Fibroblast of lung (primary cell): Measurements from ENCODE around the gene AOAH. TPM values are rescaled to one million over a fixed set of nuclear protein-coding genes. Genes with fewer than 3 reads are reported as not detected.
A peak's percentile ranks its signal among the peaks of the same experiment; 100 is the strongest.

ENCODE experiments used
- DNase-seq, 2 donors: peaks; one replicate each; pipeline versions ENCODE4 v3.0.0 to v3.0.0-alpha.2; 2010; ENCODE audit warnings: low read depth in 2 of 2
- H2AFZ ChIP-seq: 2 replicates; pipeline ENCODE4 v1.5.1; 2012; ENCODE audit warnings: low read length, control low read depth, inconsistent platforms
- H3K27ac ChIP-seq: 2 replicates; pipeline ENCODE4 v1.5.1; 2011; ENCODE audit warnings: low read length, control low read depth; ENCODE audit not compliant: insufficient read depth
- H3K27me3 ChIP-seq: 2 replicates; pipeline ENCODE4 v1.5.1; 2011; ENCODE audit warnings: mild to moderate bottlenecking, low read length; ENCODE audit not compliant: control insufficient read depth, insufficient read depth
- H3K36me3 ChIP-seq: 2 replicates; pipeline ENCODE4 v1.5.1; 2011; ENCODE audit warnings: low read length; ENCODE audit not compliant: control insufficient read depth, insufficient read depth
- H3K4me1 ChIP-seq: 2 replicates; pipeline ENCODE4 v1.5.1; 2011; ENCODE audit warnings: low read length; ENCODE audit not compliant: control insufficient read depth, insufficient read depth; ENCODE audit errors: extremely low read depth
- H3K4me2 ChIP-seq: 2 replicates; pipeline ENCODE4 v1.5.1; 2011; ENCODE audit warnings: low read length, control low read depth; ENCODE audit not compliant: insufficient read depth; ENCODE audit errors: extremely low read depth
- H3K4me3 ChIP-seq, 4 experiments: fragments of 200-600 bp in 1 of 4; sonication (generic) in 1 of 4; replicated peaks in 1 of 4; 2 replicates each; pipeline ENCODE4 v1.5.1; 2011 to 2016; ENCODE audit warnings: low read length in 4 of 4, low read depth in 3 of 4, mild to moderate bottlenecking in 3 of 4, control low read depth in 2 of 4, inconsistent platforms in 1 of 4, mixed read lengths in 1 of 4; ENCODE audit not compliant: insufficient read depth in 1 of 4; ENCODE audit errors: control extremely low read depth in 1 of 4
- H3K79me2 ChIP-seq: 2 replicates; pipeline ENCODE4 v1.5.1; 2012; ENCODE audit warnings: mild to moderate bottlenecking, low read length, inconsistent platforms; ENCODE audit not compliant: control insufficient read depth, insufficient read depth
- H3K9ac ChIP-seq: 2 replicates; pipeline ENCODE4 v1.5.1; 2011; ENCODE audit warnings: mild to moderate bottlenecking, low read length, control low read depth; ENCODE audit not compliant: insufficient read depth
- H3K9me3 ChIP-seq: 2 replicates; pipeline ENCODE4 v1.5.1; 2012; ENCODE audit warnings: low read depth, low read length; ENCODE audit not compliant: control insufficient read depth, insufficient read depth
- H4K20me1 ChIP-seq: 2 replicates; pipeline ENCODE4 v1.5.1; 2011; ENCODE audit warnings: low read length; ENCODE audit not compliant: control insufficient read depth, insufficient read depth; ENCODE audit errors: extremely low read depth
- EZH2 ChIP-seq: IDR thresholded peaks from 2 replicates; pipeline ENCODE4 v1.5.1; 2012; ENCODE audit warnings: low read length, control low read depth, mild to moderate bottlenecking; ENCODE audit errors: missing control alignments
- polyA plus RNA-seq, 2 donors: library from polyadenylated mRNA; depleted of rRNA in 1 of 2; stranded (reverse) in 1 of 2; unstranded in 1 of 2; fragments of >200 nt; gene quantifications; 2 replicates each; pipeline ENCODE4 v1.2.1, GENCODE V29; 2011 to 2012; ENCODE audit warnings: missing spikeins in 1 of 2
- total RNA-seq: library from RNA; depleted of rRNA; stranded (reverse); fragments of >200 nt; gene quantifications from 2 replicates; pipeline ENCODE4 v1.2.1, GENCODE V29; 2014
- TF ChIP-seq, protein P1 (sequence below), 2 donors: IDR thresholded peaks in 1 of 2; conservative IDR thresholded peaks in 1 of 2; 1 replicate in 1 of 2; 2 replicates in 1 of 2; pipeline ENCODE4 v1.5.1; 2011 to 2012; ENCODE audit warnings: low read length in 2 of 2, control low read depth in 1 of 2, inconsistent platforms in 1 of 2, low read depth in 1 of 2, mild to moderate bottlenecking in 1 of 2

AOAH gene
- total and polyA plus RNA-seq, 2 donors (not counting 1 experiment from before 2014, with no cell fraction given) = not detected

- peak; percentile 63 to 87 for DNase-seq
- Histone ChIP-seq H3K36me3 (no peaks in the 10 kb centered on the region), H3K4me2 (no peak overlapping the region), H3K79me2 (no peaks in the 10 kb centered on the region), H3K4me3 (no peak overlapping the region), H3K4me1 (no peaks in the 10 kb centered on the region), H3K27me3 (no peaks in the 10 kb centered on the region), H4K20me1 (no peaks in the 10 kb centered on the region), H3K9me3 (no peaks in the 10 kb centered on the region), H2AFZ (no peak overlapping the region), H3K27ac (no peak overlapping the region), H3K9ac (no peak overlapping the region)
- TF ChIP-seq EZH2 = no peak
- TF ChIP-seq, protein P1, sequence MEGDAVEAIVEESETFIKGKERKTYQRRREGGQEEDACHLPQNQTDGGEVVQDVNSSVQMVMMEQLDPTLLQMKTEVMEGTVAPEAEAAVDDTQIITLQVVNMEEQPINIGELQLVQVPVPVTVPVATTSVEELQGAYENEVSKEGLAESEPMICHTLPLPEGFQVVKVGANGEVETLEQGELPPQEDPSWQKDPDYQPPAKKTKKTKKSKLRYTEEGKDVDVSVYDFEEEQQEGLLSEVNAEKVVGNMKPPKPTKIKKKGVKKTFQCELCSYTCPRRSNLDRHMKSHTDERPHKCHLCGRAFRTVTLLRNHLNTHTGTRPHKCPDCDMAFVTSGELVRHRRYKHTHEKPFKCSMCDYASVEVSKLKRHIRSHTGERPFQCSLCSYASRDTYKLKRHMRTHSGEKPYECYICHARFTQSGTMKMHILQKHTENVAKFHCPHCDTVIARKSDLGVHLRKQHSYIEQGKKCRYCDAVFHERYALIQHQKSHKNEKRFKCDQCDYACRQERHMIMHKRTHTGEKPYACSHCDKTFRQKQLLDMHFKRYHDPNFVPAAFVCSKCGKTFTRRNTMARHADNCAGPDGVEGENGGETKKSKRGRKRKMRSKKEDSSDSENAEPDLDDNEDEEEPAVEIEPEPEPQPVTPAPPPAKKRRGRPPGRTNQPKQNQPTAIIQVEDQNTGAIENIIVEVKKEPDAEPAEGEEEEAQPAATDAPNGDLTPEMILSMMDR (conservative IDR thresholded peaks at IDR 0.05 in 1 of 2, IDR thresholded peaks at IDR 0.05 in 1 of 2; ENCODE audit: low read depth in 1 of 2, low read length in 2 of 2) = no peak
These were observed 25.1 kb upstream of the AOAH start for GRCh38 chr7:36749282-36749960.

DNA sequence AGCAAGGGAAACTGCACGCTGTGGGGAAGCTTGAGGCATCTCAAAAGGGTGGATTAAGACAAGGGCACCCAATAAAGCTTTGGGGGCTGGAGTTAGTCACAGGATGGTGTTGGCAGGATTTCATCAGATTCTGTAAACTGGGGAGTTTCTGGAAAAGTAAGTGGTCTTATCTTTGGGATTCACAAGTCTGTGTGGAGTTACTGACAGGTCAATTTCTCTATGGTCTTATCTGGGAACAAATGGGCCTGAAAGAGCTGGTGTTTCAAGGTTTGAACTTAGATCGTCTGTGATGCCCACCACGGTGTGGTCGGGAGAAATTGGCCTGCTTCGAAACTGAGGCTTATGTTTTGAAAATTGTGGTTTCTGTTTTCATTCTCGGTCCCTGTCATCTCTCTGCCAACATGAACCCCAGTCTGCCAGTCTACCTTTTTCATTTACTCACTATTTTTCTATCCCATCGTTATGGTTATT lies 23.8 kb upstream of the AOAH start:
- Histone ChIP-seq H3K9ac (no peak overlapping the region), H2AFZ (no peak overlapping the region), H3K36me3 (no peaks in the 10 kb centered on the region), H3K4me2 (no peak overlapping the region), H3K4me1 (no peaks in the 10 kb centered on the region), H3K27ac (no peak overlapping the region), H3K4me3 (no peak overlapping the region), H3K9me3 (no peaks in the 10 kb centered on the region), H4K20me1 (no peaks in the 10 kb centered on the region), H3K79me2 (no peaks in the 10 kb centered on the region), H3K27me3 (no peaks in the 10 kb centered on the region)
- DNase-seq = peak in 1 of 2 donors; percentile 33
- TF ChIP-seq EZH2 = no peak
- TF ChIP-seq, protein P1 (conservative IDR thresholded peaks at IDR 0.05 in 1 of 2, IDR thresholded peaks at IDR 0.05 in 1 of 2; ENCODE audit: low read depth in 1 of 2, low read length in 2 of 2) = no peak

- TF ChIP-seq EZH2 = no peak
- TF ChIP-seq, protein P1 (conservative IDR thresholded peaks at IDR 0.05 in 1 of 2, IDR thresholded peaks at IDR 0.05 in 1 of 2; ENCODE audit: low read depth in 1 of 2, low read length in 2 of 2) = no peak
- Histone ChIP-seq H3K9ac (no peak overlapping the region), H3K27me3 (no peaks in the 10 kb centered on the region), H2AFZ (no peak overlapping the region), H4K20me1 (no peaks in the 10 kb centered on the region), H3K79me2 (no peaks in the 10 kb centered on the region), H3K9me3 (no peaks in the 10 kb centered on the region), H3K4me3 (no peak overlapping the region), H3K4me1 (no peaks in the 10 kb centered on the region), H3K27ac (no peak overlapping the region), H3K4me2 (no peak overlapping the region), H3K36me3 (no peaks in the 10 kb centered on the region)
- peak; percentile 59 to 91 for DNase-seq
These were observed 23.2 kb upstream of the AOAH start for GRCh38 chr7:36747280-36748016.
